HUES64 (cell line): ENCODE results near the gene DYSF.

Source experiments
- H3K27ac ChIP-seq: 2 replicates; pipeline ENCODE4 v1.7.0; 2013; ENCODE audit warnings: low read depth, low read length, inconsistent platforms
- H3K27me3 ChIP-seq: 2 replicates; pipeline ENCODE4 v1.6.1; 2013; ENCODE audit warnings: mild to moderate bottlenecking, low read length; ENCODE audit not compliant: insufficient read depth
- H3K36me3 ChIP-seq: 2 replicates; pipeline ENCODE4 v1.6.1; 2013; ENCODE audit warnings: mild to moderate bottlenecking, low read length; ENCODE audit not compliant: insufficient read depth
- H3K4me1 ChIP-seq: 2 replicates; pipeline ENCODE4 v1.6.1; 2013; ENCODE audit warnings: mild to moderate bottlenecking, low read length, moderate library complexity; ENCODE audit not compliant: insufficient read depth
- H3K4me3 ChIP-seq: 2 replicates; pipeline ENCODE4 v1.5.1; 2013; ENCODE audit warnings: mild to moderate bottlenecking, low read length, moderate library complexity
- H3K9ac ChIP-seq: 2 replicates; pipeline ENCODE4 v1.6.1; 2013; ENCODE audit warnings: mild to moderate bottlenecking, low read depth, low read length
- H3K9me3 ChIP-seq: 2 replicates; pipeline ENCODE4 v1.6.1; 2013; ENCODE audit warnings: low read depth, low read length; ENCODE audit not compliant: insufficient read depth
- WGBS: fragments of 150-250, 120-280 bp; methylation state at CpG from one replicate; pipeline ENCODE4 v1.1.7; 2013; ENCODE audit warnings: missing lambda C conversion rate; 5-methylcytosine and 5-hydroxymethylcytosine counted together

Gene DYSF

DNA sequence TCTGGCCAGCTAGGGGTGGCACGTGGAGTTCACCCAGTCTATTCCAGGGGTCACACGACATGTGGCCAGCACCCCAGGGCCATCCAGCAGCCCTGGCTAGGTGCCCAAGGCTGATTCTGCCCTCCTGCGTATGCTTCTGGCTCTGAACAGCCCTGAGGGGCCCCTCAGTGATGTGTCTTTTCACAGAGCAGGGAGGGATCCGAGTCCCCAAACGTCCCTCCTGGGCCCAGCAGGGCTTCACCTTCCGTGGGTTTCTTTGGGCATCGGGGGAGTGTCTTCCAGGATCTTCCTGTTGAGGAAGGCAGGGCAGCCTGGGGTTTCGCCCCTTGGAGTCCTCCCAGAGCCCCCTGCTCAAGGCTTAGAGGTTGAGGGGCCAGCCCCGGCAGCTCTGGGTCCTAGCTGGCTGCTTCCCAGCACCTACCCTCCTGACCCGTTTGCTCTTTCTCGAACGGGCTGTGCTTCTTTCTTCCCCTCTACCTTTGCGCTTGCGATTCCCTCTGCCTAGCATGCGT lies 165.9 kb downstream of the DYSF start:
- Histone ChIP-seq H3K4me1 (no peaks in the 10 kb centered on the region), H3K9ac (no peak overlapping the region), H3K27me3 (no peaks in the 10 kb centered on the region), H3K36me3 (no peaks in the 10 kb centered on the region), H3K4me3 (no peak overlapping the region), H3K9me3 (no peaks in the 10 kb centered on the region), H3K27ac (no peak overlapping the region)
- WGBS, result 83% methylated on average over 15 of the region's 15 CpGs

DNA sequence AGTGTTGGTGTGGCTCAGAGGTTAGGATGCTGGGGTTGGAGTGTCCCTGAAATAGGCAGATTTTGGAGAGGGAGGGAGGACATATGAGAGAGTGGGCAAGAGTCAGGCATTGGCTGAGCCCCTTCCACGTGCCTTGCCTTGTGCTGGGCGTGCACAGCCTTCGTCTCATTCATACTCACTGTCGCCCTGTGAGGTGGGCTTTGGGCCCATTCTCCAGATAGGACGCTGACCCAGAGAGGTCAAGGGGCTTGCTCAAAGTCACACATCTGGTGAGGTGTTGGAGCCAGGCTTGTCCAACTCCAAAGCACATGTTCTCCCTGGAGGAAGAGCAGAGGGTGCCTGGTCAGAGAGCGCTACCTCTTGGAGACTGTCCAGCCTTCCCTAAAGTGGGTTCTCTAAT lies 166.8 kb downstream of the DYSF start:
- Histone ChIP-seq H3K27ac (no peak overlapping the region), H3K4me3 (no peak overlapping the region), H3K9ac (no peak overlapping the region), H3K36me3 (no peaks in the 10 kb centered on the region), H3K27me3 (no peaks in the 10 kb centered on the region), H3K9me3 (no peaks in the 10 kb centered on the region), H3K4me1 (no peaks in the 10 kb centered on the region)
- 93% methylated on average over 6 of the region's 6 CpGs for WGBS

DNA sequence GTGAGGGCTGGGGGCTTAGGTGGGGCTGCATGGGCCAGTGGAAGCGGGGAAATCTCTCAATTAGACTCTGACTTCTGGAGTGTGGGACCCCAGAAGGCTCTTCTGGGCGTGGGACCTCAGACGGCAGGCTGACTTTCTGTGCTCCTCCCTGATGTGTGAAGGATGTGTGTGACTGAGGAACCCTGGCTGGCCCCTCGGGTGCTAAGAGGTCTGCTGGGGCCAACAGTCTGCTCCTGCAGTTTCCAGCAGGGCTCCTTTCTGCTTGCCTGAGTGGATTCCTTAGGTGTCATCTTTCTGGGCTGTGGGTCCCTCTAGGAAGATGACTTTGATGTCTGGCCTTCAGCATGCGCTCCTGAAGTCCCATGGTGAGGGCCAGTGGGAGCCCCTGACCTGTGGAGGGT lies 167.5 kb downstream of the DYSF start:
- WGBS, result 92% methylated on average over 5 of the region's 5 CpGs
- Histone ChIP-seq H3K36me3 (no peaks in the 10 kb centered on the region), H3K9ac (no peak overlapping the region), H3K27ac (no peak overlapping the region), H3K4me1 (no peaks in the 10 kb centered on the region), H3K9me3 (no peaks in the 10 kb centered on the region), H3K4me3 (no peak overlapping the region), H3K27me3 (no peaks in the 10 kb centered on the region)

DNA sequence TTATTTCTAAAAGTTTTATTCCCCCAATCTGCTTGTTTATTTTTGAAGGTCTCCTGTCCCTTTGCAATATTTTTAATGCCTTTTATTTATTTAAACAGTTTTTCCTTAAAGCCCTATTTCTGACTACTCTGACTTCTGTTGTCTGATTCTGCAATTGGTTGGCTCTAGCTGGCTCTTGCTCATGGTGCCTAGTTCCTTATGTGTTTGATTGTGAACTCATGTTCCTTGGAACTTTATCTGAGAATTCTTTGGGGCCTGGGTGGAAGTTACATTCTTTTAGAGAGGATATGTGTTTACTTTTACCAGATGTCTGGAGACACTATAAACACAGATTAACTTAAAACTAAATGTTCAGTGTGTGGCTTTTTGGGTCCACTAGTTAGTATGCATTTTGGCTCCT lies 175.9 kb downstream of the DYSF start:
- H3K9ac ChIP-seq, result no peak overlapping the region
- H3K36me3 ChIP-seq, result no peaks in the 10 kb centered on the region
- H3K27me3 ChIP-seq, result no peaks in the 10 kb centered on the region
- no peak overlapping the region for H3K27ac ChIP-seq
- no peak overlapping the region for H3K4me3 ChIP-seq
- peaks cover 10% of the 10 kb centered on the region for H3K4me1 ChIP-seq
- H3K9me3 ChIP-seq, result no peaks in the 10 kb centered on the region

DNA sequence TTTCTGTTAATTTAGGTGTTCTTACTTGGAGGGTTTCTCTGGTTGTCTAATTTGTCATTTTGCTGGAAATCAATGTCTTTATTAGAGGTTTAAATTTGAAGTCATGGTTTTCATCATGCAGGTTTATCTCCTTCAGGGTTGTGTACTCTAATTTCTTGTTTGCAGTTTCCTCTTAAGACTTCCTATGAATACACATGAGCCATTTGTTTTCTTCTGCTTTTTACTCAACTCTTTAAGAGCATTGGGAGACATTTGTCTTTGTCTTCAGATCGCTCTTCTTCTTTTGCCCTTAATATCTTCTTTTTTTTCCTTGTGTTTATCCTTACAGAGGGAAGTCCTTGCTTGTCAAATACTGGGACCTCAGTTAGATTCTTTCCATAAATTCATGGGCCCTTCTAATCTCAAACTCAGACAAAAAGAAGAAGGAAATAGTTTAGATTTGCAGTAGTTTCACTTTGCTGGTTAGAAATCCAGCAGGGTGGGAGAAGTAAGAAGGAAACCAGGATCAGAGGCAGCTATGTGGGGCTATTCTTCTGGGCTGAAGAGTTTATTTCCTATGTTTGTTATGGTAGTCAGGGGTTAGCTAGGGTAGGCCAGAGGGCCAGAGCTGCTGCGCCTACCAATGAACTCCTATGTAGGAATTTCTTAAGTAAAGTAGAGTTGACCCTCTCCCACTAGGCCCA lies 176.6 kb downstream of the DYSF start:
- H3K27me3 ChIP-seq, result no peaks in the 10 kb centered on the region
- no peaks in the 10 kb centered on the region for H3K9me3 ChIP-seq
- no peak overlapping the region for H3K9ac ChIP-seq
- no peaks in the 10 kb centered on the region for H3K36me3 ChIP-seq
- peaks cover 10% of the 10 kb centered on the region for H3K4me1 ChIP-seq
- no peak overlapping the region for H3K27ac ChIP-seq
- no peak overlapping the region for H3K4me3 ChIP-seq
- whole genome bisulfite sequencing, result 100% methylated on average over 2 of the region's 2 CpGs

DNA sequence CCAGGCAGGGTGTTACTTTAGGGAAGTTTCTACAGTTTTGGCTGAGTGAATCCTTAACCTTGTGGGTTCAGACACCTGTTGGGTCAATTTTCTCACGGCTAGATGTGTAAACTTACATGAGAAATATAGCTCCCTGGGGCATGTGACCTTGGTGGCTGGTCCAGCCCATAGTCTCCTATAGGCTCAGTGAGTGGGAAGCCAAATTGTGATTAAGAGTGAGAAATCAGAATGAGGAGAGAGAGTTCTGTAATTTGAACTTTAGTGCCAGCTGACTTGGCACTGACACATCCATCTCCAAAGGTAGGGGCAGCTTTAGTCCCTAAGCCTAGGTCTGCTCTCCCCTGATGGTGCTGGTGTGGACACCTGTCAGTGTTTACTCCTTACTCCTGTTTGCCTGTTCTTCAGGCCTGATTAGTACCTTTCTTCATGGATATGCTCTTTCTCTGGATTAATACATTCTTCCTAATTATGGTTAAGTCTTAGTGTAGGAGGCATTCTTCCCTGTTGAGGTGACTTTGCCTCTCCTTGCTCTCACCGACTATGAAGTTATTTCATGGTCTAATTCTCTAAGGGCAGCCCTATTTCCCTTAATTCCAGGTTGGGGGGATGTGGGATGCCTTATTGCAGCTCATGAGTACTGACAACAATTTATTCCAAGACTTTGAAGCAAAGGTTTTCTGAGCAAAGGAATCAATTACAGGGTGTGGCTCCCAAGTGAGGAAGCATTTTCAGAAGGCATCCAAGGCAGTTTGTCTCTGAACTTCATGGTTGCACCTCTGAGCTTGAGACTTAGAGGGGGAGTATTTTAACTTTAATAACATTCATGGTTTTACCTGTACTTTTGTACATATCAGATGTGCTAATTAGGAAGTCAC lies 177.3 kb downstream of the DYSF start:
- no peak overlapping the region for H3K9ac ChIP-seq
- no peak overlapping the region for H3K4me3 ChIP-seq
- no peaks in the 10 kb centered on the region for H3K36me3 ChIP-seq
- H3K9me3 ChIP-seq, result no peaks in the 10 kb centered on the region
- H3K4me1 ChIP-seq, result peaks cover 10% of the 10 kb centered on the region
- 95% methylated on average over 1 of the region's 2 CpGs for WGBS
- H3K27me3 ChIP-seq, result no peaks in the 10 kb centered on the region
- no peak overlapping the region for H3K27ac ChIP-seq

DNA sequence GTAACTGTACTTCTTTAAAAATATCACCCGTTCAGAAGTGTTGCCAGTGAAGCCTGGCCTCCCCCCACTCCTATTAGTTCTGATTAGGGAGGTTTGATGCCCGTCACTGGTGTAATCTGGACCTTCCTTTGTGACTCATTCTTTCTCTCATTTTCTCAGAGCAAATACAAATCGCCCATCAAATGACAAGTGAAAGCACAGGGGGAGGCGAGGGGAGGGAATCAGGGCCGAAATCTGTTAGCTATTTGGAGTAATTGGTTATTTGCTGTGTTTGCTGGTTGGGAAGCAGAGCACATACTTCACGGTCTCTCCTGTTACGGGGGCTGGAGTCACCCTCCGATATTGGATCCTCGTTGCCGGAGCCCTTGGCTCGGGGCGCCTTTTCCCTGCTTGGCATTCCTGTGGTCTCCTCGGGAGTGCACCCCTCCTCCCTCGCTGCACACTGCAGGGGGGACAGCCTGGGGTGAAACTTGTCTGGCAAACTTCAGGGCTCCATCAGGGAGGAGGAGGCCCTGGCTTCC lies 178.1 kb downstream of the DYSF start:
- Histone ChIP-seq H3K9me3 (no peaks in the 10 kb centered on the region), H3K4me3 (no peak overlapping the region), H3K36me3 (no peaks in the 10 kb centered on the region), H3K27me3 (no peaks in the 10 kb centered on the region), H3K27ac (no peak overlapping the region), H3K4me1 (peaks cover 10% of the 10 kb centered on the region), H3K9ac (no peak overlapping the region)
- WGBS, result 58% methylated on average over 13 of the region's 14 CpGs

DNA sequence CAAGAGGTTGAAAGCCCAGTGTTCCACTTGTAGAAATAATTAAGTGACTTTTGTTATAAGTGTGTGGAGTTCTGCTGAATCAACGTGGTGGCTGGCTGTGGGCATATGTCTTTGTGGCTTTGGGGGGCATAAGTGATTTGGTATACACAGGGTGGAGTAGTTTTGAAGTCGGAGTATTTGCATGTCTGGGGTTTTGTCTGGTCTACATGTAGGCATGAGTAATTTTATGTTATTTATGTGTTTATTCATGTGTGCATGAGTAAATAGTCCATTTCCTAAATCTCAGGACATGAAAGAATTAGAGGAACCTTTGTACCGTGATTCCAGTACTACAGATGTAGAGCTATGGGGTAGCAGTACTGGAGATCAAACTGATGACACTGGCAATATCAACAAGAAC lies 179.7 kb downstream of the DYSF start:
- no peaks in the 10 kb centered on the region for H3K27me3 ChIP-seq
- no peak overlapping the region for H3K4me3 ChIP-seq
- H3K36me3 ChIP-seq, result no peaks in the 10 kb centered on the region
- H3K9me3 ChIP-seq, result no peaks in the 10 kb centered on the region
- H3K27ac ChIP-seq, result no peak overlapping the region
- H3K9ac ChIP-seq, result no peak overlapping the region
- peaks cover 10% of the 10 kb centered on the region for H3K4me1 ChIP-seq
- WGBS, result 94% methylated on average over 3 of the region's 3 CpGs

DNA sequence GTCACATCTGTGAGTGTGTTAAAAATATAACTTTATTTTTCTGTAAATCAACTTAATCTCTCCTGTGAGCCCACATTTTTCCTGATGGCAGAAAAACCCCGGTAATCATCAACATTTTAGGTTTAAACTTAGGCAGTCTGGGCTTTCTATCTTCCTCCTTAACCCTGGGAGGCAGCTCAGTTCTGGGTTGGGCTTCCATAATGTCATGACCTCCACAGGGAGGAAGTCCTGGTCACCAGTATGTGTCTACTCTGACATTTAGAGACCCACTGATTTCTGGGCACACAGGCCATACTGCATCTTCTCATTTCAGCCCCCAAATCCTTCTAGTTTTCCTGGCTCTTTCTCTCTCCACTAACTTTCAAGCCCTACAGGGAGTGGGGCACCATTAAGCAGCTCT lies 181.2 kb downstream of the DYSF start:
- H3K36me3 ChIP-seq, result no peaks in the 10 kb centered on the region
- no peaks in the 10 kb centered on the region for H3K27me3 ChIP-seq
- no peak overlapping the region for H3K9ac ChIP-seq
- H3K4me3 ChIP-seq, result no peak overlapping the region
- WGBS, result 95% methylated on average over 1 of the region's 1 CpG
- no peaks in the 10 kb centered on the region for H3K9me3 ChIP-seq
- no peak overlapping the region for H3K27ac ChIP-seq
- H3K4me1 ChIP-seq, result peaks cover 10% of the 10 kb centered on the region

DNA sequence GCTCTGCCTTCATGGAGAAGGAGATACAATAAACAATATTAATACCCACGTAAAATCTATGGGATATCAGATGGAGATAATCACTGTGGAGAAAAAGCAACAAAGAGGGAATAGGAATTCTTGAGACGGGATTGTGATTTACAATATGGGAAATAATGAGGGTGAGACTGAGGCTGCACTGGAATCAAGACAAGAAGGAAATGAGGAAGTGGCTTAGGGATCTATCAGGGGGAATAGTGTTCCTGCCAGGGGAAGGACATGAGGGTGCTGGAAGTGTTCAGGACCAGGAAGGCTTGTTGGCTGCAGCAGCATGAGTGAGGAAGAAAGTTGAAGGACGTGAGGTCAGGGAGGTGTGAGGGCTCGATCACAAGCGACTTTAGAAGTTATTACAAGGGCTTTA lies 182.4 kb downstream of the DYSF start:
- Histone ChIP-seq H3K9me3 (no peaks in the 10 kb centered on the region), H3K36me3 (no peaks in the 10 kb centered on the region), H3K4me3 (no peak overlapping the region), H3K9ac (no peak overlapping the region), H3K27ac (no peak overlapping the region), H3K27me3 (no peaks in the 10 kb centered on the region), H3K4me1 (peaks cover 10% of the 10 kb centered on the region)
- 90% methylated on average over 5 of the region's 5 CpGs for WGBS

DNA sequence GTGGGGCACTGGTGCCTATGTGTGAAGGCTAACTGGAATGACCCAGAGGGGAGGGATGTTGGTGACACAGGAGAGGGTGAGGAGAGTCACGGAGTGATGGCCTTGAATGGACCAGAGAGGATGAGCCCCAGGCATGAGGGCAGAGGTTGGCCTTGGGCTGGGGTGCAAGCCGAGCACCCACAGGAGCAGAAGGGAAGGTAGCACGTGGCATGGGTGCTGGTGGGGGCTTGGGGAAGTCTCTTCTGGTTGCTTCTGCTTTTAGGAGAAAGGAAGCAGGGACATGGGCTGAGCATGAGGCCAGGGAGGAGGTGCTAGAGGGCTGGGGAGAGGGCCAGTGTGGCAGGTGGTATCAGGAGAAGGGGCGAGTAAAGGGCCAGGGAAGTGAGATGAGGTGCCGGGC lies 183.8 kb downstream of the DYSF start:
- Histone ChIP-seq H3K27ac (no peak overlapping the region), H3K27me3 (no peaks in the 10 kb centered on the region), H3K36me3 (no peaks in the 10 kb centered on the region), H3K9ac (no peak overlapping the region), H3K9me3 (no peaks in the 10 kb centered on the region), H3K4me3 (no peak overlapping the region), H3K4me1 (no peaks in the 10 kb centered on the region)
- 91% methylated on average over 5 of the region's 5 CpGs for WGBS
